ENCODE measurements around the gene C1QL4. TPM values are rescaled to one million over a fixed set of nuclear protein-coding genes. Genes with fewer than 3 reads are reported as not detected.

C1QL4 gene
- total and polyA plus RNA-seq, 9 of the 15 experiments (the other 6 are each of a cell fraction or from before 2014, with no cell fraction given): 0.08 to 2.1 (median 0.31) TPM

DNA sequence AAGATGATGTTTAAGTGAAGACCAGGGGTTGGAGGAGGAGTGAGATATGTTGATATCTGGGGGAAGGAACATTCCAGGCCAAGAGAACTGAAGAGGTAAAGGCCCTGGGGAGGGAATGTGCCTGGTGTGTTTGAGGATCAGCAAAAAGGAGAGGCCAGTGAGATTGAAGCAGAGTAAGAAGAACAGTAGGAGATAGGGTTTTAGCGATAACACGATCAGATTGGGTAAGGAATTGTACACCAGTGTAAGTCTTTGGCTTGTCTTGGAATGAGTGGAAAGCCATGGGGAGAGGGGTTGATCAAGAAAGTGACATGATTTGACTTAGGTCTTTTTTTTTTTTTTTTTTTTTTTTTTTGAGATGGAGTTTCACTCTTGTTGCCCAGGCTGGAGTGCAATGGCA, 9.1 kb downstream of the C1QL4 start:
- intact Hi-C loops (cut with micrococcal nuclease) (no loop called here), in situ Hi-C loops (cut with MboI) (no loop called here)
- Histone ChIP-seq H2AFZ (ENCODE audit: low read depth, low read length) (no peak overlapping the region), H3K9ac (ENCODE audit: insufficient read depth in 1 of 2, low read depth in 2 of 2, low read length in 2 of 2) (no peak overlapping the region), H3K27ac (ENCODE audit: extremely low read depth, low read depth, low read length) (no peak overlapping the region), H3K36me3 (ENCODE audit: control insufficient read depth, insufficient read depth, low read length) (peaks cover 72% of the 10 kb centered on the region; the same call in 2 of the 3 replicates), H3K27me3 (ENCODE audit: control insufficient read depth in 2 of 2, insufficient read depth in 2 of 2, low read length in 2 of 2) (no peaks in the 10 kb centered on the region), H3K79me2 (ENCODE audit: control insufficient read depth, insufficient read depth, low read length) (peaks cover 15% of the 10 kb centered on the region), H4K20me1 (replicated peaks; ENCODE audit: control insufficient read depth, insufficient read depth, low read length) (no peaks in the 10 kb centered on the region), H3K9me1 (ENCODE audit: control insufficient read depth, insufficient read depth, low read length) (peaks cover 3% of the 10 kb centered on the region), H3K4me3 (no peak overlapping the region), H3K9me3 (replicated peaks; ENCODE audit: control insufficient read depth, insufficient read depth, low read depth, low read length) (no peaks in the 10 kb centered on the region), H3K4me1 (replicated peaks in 1 of 2; ENCODE audit: control insufficient read depth in 2 of 2, insufficient read depth in 2 of 2, low read length in 2 of 2) (peaks cover 5 to 15% of the 10 kb centered on the region in 2 experiments; a peak in 3 of 5 replicates), H3K4me2 (ENCODE audit: insufficient read depth, low read length) (no peak overlapping the region)
- CTCF ChIA-PET (ENCODE audit: low intra/inter-chr PET ratio): no interaction called here
- no TSS peak for BruUV-seq (replicated peaks)
- no peak for TF ChIP-seq BHLHE40 (IDR thresholded peaks at IDR 0.05; ENCODE audit: low read length)
- TF ChIP-seq, protein P1, sequence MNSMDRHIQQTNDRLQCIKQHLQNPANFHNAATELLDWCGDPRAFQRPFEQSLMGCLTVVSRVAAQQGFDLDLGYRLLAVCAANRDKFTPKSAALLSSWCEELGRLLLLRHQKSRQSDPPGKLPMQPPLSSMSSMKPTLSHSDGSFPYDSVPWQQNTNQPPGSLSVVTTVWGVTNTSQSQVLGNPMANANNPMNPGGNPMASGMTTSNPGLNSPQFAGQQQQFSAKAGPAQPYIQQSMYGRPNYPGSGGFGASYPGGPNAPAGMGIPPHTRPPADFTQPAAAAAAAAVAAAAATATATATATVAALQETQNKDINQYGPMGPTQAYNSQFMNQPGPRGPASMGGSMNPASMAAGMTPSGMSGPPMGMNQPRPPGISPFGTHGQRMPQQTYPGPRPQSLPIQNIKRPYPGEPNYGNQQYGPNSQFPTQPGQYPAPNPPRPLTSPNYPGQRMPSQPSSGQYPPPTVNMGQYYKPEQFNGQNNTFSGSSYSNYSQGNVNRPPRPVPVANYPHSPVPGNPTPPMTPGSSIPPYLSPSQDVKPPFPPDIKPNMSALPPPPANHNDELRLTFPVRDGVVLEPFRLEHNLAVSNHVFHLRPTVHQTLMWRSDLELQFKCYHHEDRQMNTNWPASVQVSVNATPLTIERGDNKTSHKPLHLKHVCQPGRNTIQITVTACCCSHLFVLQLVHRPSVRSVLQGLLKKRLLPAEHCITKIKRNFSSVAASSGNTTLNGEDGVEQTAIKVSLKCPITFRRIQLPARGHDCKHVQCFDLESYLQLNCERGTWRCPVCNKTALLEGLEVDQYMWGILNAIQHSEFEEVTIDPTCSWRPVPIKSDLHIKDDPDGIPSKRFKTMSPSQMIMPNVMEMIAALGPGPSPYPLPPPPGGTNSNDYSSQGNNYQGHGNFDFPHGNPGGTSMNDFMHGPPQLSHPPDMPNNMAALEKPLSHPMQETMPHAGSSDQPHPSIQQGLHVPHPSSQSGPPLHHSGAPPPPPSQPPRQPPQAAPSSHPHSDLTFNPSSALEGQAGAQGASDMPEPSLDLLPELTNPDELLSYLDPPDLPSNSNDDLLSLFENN (IDR thresholded peaks at IDR 0.05; ENCODE audit: low read depth in 2 of 2, low read length in 2 of 2): no peak
- no peak for TF ChIP-seq NR1H2 (CRISPR knock-in tag; IDR thresholded peaks at IDR 0.05)
- no peak for TF ChIP-seq CTCF (IDR thresholded peaks at IDR 0.05 in 2 of 3, conservative IDR thresholded peaks at IDR 0.05 in 1 of 3; ENCODE audit: insufficient read depth in 2 of 3, low read depth in 1 of 3, low read length in 3 of 3)
- ATAC-seq (no peak), DNase-seq (ENCODE audit: extremely low read depth in 1 of 4, low spot score in 3 of 4) (no peak), FAIRE-seq (no peak)
- POLR2A ChIA-PET: no interaction called here
- 85% methylated on average over 2 of the region's 2 CpGs for WGBS (ENCODE audit: insufficient coverage, low coverage, missing lambda C conversion rate)

Measured in K562 (cell line).